Adipocyte (in vitro differentiated cells): ENCODE results near the gene FGB.

ENCODE experiments used
- DNase-seq: peaks from one replicate; pipeline ENCODE4 v3.0.0-alpha.2; 2015; ENCODE audit warnings: low read depth
- H3K27me3 ChIP-seq: replicated peaks from 2 replicates; pipeline ENCODE4 v1.7.0; 2013; ENCODE audit warnings: mild to moderate bottlenecking, low read length, moderate library complexity; ENCODE audit not compliant: control insufficient read depth, insufficient read depth
- H3K36me3 ChIP-seq: 2 replicates; pipeline ENCODE4 v1.7.0; 2013; ENCODE audit warnings: low read length, mild to moderate bottlenecking, moderate library complexity; ENCODE audit not compliant: control insufficient read depth, insufficient read depth, severe bottlenecking
- H3K4me1 ChIP-seq: 2 replicates; pipeline ENCODE4 v1.7.0; 2013; ENCODE audit warnings: mild to moderate bottlenecking, low read length, moderate library complexity; ENCODE audit not compliant: control insufficient read depth, insufficient read depth
- H3K4me3 ChIP-seq: 2 replicates; pipeline ENCODE4 v1.7.0; 2013; ENCODE audit warnings: mild to moderate bottlenecking, low read length, moderate library complexity
- H3K9ac ChIP-seq: 2 replicates; pipeline ENCODE4 v1.7.0; 2013; ENCODE audit warnings: mild to moderate bottlenecking, low read length, moderate library complexity
- H3K9me3 ChIP-seq: 2 replicates; pipeline ENCODE4 v1.7.0; 2013; ENCODE audit warnings: mild to moderate bottlenecking, low read length, moderate library complexity; ENCODE audit not compliant: control insufficient read depth

Gene FGB

GRCh38 chr4:154545689-154546088, 17.1 kb upstream of the FGB start:
- Histone ChIP-seq H3K9me3 (no peaks in the 10 kb centered on the region), H3K4me3 (no peak overlapping the region), H3K36me3 (peaks cover 70% of the 10 kb centered on the region), H3K9ac (no peak overlapping the region), H3K4me1 (peaks cover 14% of the 10 kb centered on the region), H3K27me3 (no peaks in the 10 kb centered on the region)
- DNase-seq = no peak

DNA sequence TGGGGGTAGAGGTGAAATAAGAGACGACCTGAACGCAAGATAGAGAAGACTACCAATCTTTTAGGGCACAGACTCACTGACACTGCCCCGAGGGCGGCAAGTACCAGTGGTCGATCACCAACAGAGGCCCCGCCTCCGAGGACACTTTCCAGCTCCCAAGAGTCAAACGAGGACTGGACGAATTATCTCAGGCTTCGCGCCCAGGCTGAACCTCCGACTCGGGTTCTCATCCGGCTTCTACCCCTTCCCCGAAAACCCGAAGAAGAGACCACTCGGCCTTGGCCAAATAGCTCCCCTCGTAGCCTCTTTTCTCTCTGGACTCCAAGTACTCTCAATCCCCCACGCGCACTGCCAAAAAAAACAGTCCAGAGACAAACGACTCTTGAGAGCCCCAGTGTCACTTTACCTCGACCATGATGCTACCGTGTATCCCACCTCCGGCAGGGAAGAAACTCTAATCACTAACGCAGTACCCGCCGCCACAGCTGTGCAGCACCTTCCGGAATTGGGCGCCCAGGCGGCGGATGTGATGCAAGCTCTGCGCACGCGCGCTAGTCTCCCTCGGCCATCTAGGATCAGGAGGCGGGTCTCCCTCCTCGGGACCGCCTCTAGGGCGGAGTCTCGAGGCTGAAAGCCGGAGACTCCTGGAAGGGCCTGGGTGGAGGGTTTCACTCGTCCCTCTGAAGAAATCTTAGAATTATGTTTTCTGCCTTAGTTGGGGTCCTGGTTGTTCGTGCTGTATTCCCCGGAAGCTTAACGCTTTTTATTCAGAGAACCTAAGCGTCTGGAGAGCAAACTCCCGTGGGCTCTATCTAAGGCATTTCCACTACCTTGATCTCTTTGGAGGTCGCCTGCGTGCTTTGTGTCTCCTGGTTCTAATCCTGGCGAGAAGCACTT, 12.7 kb upstream of the FGB start, which contains the start of gene PLRG1:
TSS of gene PLRG1 (minus strand) at position 507 of the 897 bp plus-strand sequence. CDS start at position 415, 92 bp downstream.
- Histone ChIP-seq H3K9me3 (no peaks in the 10 kb centered on the region), H3K27me3 (no peaks in the 10 kb centered on the region), H3K4me3 (peak within 1 kb of the TSS; percentile 95), H3K36me3 (peaks cover 25% of the 10 kb centered on the region), H3K9ac (peak within 1 kb of the TSS; percentile 95), H3K4me1 (peaks cover 16% of the 10 kb centered on the region)
- peak; percentile 99 for DNase-seq

GRCh38 chr4:154551872-154552686, 10.7 kb upstream of the FGB start:
- peaks cover 6% of the 10 kb centered on the region for H3K36me3 ChIP-seq
- DNase-seq = peak; percentile 90
- H3K4me1 ChIP-seq = peaks cover 16% of the 10 kb centered on the region

GRCh38 chr4:154559141-154559493, 3.7 kb upstream of the FGB start:
- Histone ChIP-seq H3K9me3 (no peaks in the 10 kb centered on the region), H3K36me3 (no peaks in the 10 kb centered on the region), H3K27me3 (no peaks in the 10 kb centered on the region), H3K4me3 (no peak overlapping the region), H3K4me1 (peaks cover 2% of the 10 kb centered on the region), H3K9ac (no peak overlapping the region)
- no peak for DNase-seq

More at GRCh38 chr4:154551872-154552686, 10.7 kb upstream of the FGB start:
- Histone ChIP-seq H3K27me3 (no peaks in the 10 kb centered on the region), H3K9me3 (no peaks in the 10 kb centered on the region), H3K4me3 (no peak overlapping the region), H3K9ac (no peak overlapping the region)

DNA sequence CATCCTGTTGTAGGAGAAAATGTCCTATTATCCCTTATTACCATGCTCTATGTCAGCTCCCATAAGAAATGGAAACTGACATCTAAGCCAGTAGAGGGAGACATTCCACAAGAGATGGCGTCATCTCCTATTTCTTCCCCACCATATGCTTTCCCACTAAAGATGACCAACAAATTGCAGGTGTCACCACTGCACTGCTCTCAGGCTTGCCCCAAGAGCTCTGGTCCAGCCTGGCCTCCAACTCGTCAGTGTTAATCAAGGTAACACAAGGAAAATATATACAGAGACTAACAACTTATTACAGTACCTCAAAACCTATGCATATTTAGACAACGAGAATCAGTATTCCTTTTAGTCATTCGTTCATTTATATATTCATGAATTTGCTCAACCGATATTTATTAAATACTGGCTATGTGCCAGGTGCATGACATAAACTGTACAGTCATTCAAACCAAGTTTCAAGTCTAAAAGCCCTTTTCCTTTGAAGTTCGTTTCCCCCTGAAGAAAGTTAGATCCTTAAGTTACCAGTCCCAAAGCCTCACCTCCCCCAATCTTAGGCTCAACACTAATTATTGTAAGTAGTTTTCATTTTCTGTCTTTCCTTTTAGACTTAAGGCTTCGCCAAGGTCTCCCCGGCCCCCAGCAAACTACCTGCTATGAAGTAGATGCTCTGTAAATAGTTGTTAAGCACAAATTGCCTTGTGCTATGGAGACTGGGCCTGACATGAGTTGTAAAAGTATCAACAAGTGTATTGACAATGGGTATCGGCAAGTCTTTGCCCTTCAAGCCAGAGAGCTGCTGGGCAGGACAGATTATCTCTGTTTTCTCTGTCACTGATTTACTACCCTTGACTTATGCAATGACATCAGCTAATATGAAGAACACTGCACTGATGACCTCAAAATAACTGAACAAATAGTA, 3.1 kb upstream of the FGB start:
- Histone ChIP-seq H3K4me1 (peaks cover 2% of the 10 kb centered on the region), H3K9ac (no peak overlapping the region), H3K4me3 (no peak overlapping the region), H3K27me3 (no peaks in the 10 kb centered on the region), H3K36me3 (no peaks in the 10 kb centered on the region), H3K9me3 (no peaks in the 10 kb centered on the region)
- peak; percentile 80 for DNase-seq

GRCh38 chr4:154560419-154560801, 2.4 kb upstream of the FGB start:
- Histone ChIP-seq H3K4me1 (peaks cover 2% of the 10 kb centered on the region), H3K36me3 (no peaks in the 10 kb centered on the region), H3K4me3 (no peak overlapping the region), H3K9me3 (no peaks in the 10 kb centered on the region), H3K27me3 (no peaks in the 10 kb centered on the region), H3K9ac (no peak overlapping the region)
- no peak for DNase-seq

- Histone ChIP-seq H3K27me3 (no peaks in the 10 kb centered on the region), H3K9me3 (no peaks in the 10 kb centered on the region), H3K9ac (no peak overlapping the region), H3K36me3 (no peaks in the 10 kb centered on the region), H3K4me3 (no peak overlapping the region), H3K4me1 (peaks cover 2% of the 10 kb centered on the region)
- DNase-seq = peak; percentile 51
Measured at GRCh38 chr4:154560824-154561231, 2.0 kb upstream of the FGB start.

DNA sequence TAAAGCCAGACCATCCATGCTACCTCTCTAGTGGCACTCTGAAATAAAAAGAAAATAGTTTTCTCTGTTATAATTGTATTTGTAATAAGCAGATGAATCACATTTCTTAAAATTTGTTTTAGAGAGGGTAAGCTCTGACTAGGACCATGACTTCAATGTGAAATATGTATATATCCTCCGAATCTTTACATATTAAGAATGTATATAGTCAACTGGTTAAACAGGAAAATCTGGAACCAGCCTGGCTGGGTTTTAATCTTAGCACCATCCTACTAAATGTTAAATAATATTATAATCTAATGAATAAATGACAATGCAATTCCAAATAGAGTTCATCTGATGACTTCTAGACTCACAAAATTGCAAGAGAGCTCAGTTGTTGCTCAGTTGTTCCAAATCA, 1.5 kb downstream of the FGB start:
- no peak for DNase-seq
- Histone ChIP-seq H3K36me3 (no peaks in the 10 kb centered on the region), H3K4me3 (no peak overlapping the region), H3K9me3 (no peaks in the 10 kb centered on the region), H3K9ac (no peak overlapping the region), H3K27me3 (no peaks in the 10 kb centered on the region), H3K4me1 (peaks cover 2% of the 10 kb centered on the region)

DNA sequence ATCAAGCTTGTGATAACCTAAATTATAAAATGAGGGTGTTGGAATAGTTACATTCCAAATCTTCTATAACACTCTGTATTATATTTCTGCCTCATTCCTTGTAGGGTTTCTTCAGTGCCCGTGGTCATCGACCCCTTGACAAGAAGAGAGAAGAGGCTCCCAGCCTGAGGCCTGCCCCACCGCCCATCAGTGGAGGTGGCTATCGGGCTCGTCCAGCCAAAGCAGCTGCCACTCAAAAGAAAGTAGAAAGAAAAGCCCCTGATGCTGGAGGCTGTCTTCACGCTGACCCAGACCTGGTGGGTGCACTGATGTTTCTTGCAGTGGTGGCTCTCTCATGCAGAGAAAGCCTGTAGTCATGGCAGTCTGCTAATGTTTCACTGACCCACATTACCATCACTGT, 2.9 kb downstream of the FGB start:
- DNase-seq = no peak
- no peak overlapping the region for H3K9ac ChIP-seq
- H3K4me1 ChIP-seq = peaks cover 2% of the 10 kb centered on the region
- no peak overlapping the region for H3K4me3 ChIP-seq
- H3K36me3 ChIP-seq = no peaks in the 10 kb centered on the region
- H3K9me3 ChIP-seq = no peaks in the 10 kb centered on the region
- no peaks in the 10 kb centered on the region for H3K27me3 ChIP-seq

DNA sequence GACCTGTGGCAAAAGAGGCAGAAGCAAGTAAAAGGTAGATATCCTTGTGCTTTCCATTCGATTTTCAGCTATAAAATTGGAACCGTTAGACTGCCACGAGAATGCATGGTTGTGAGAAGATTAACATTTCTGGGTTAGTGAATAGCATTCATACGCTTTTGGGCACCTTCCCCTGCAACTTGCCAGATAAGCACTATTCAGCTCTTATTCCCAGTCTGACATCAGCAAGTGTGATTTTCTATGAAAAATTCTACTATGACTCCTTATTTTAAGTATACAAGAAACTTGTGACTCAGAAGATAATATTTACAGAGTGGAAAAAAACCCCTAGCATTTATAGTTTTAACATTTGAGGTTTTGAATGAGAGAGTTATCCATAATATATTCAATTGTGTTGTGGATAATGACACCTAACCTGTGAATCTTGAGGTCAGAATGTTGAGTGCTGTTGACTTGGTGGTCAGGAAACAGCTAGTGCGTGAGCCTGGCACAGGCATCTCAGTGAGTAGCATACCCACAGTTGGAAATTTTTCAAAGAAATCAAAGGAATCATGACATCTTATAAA, 3.9 kb downstream of the FGB start:
- Histone ChIP-seq H3K9me3 (no peaks in the 10 kb centered on the region), H3K4me1 (no peaks in the 10 kb centered on the region), H3K4me3 (no peak overlapping the region), H3K9ac (no peak overlapping the region), H3K27me3 (no peaks in the 10 kb centered on the region), H3K36me3 (no peaks in the 10 kb centered on the region)
- peak; percentile 34 for DNase-seq
